SU-DHL-6 (cell line): ENCODE data around the gene INTS15.

ENCODE experiments used
- H2AFZ ChIP-seq: fragments of 200-600 bp; sonication (generic); 2 replicates; pipeline ENCODE4 v1.6.1; 2014; ENCODE audit warnings: low read depth, mild to moderate bottlenecking, moderate library complexity, mixed read lengths, antibody characterized with exemption, low read length; ENCODE audit not compliant: severe bottlenecking
- H3F3A ChIP-seq: fragments of 200-600 bp; shearing (Covaris generic); 2 replicates; pipeline ENCODE4 v1.6.0; 2016; ENCODE audit warnings: antibody characterized with exemption, mild to moderate bottlenecking; ENCODE audit not compliant: insufficient read depth
- H3K27ac ChIP-seq: fragments of 200-600 bp; sonication (generic); 2 replicates; pipeline ENCODE4 v1.5.1; 2016; ENCODE audit warnings: low read depth, mild to moderate bottlenecking, low read length, moderate library complexity, mixed read lengths
- H3K27me3 ChIP-seq: fragments of 200-600 bp; sonication (generic), shearing (Covaris generic); 2 replicates; pipeline ENCODE4 v1.6.0; 2014; ENCODE audit warnings: mild to moderate bottlenecking, low read length
- H3K36me3 ChIP-seq: fragments of 200-600 bp; sonication (generic); 2 replicates; pipeline ENCODE4 v1.6.1; 2014; ENCODE audit warnings: mild to moderate bottlenecking, low read length, mixed read lengths
- H3K4me2 ChIP-seq: fragments of 300-600, 200-600 bp; shearing (Covaris generic), sonication (generic); 2 replicates; pipeline ENCODE4 v1.6.0; 2014; ENCODE audit warnings: low read length, low read depth, mild to moderate bottlenecking; ENCODE audit not compliant: poor library complexity, severe bottlenecking
- H3K4me3 ChIP-seq: fragments of 200-600 bp; sonication (generic); 2 replicates; pipeline ENCODE4 v1.5.1; 2014; ENCODE audit warnings: antibody characterized with exemption, low read length, mild to moderate bottlenecking, mixed read lengths; ENCODE audit not compliant: insufficient read depth, poor library complexity, severe bottlenecking
- H3K79me2 ChIP-seq: fragments of 200-600 bp; sonication (generic); 2 replicates; pipeline ENCODE4 v1.6.1; 2014; ENCODE audit warnings: mild to moderate bottlenecking, low read length, moderate library complexity; ENCODE audit not compliant: insufficient read depth
- H3K9ac ChIP-seq: fragments of 200-600 bp; sonication (generic); 2 replicates; pipeline ENCODE4 v1.7.0; 2014; ENCODE audit warnings: mild to moderate bottlenecking, low read length
- H3K9me2 ChIP-seq: fragments of 200-600 bp; sonication (generic); replicated peaks from 2 replicates; pipeline ENCODE4 v1.6.1; 2014; ENCODE audit warnings: low read length; ENCODE audit not compliant: insufficient read depth
- H3K9me3 ChIP-seq: fragments of 200-600 bp; sonication (generic); 2 replicates; pipeline ENCODE4 v1.6.1; 2014; ENCODE audit warnings: low read length, mixed read lengths; ENCODE audit not compliant: insufficient read depth
- H4K20me1 ChIP-seq: fragments of 200-600 bp; sonication (generic); 2 replicates; pipeline ENCODE4 v1.6.1; 2014; ENCODE audit warnings: low read depth, mild to moderate bottlenecking, antibody characterized with exemption, low read length, moderate library complexity, mixed read lengths
- EZH2phosphoT487 ChIP-seq: fragments of 200-600 bp; sonication (generic), shearing (Covaris generic); conservative IDR thresholded peaks from 2 replicates; pipeline ENCODE4 v1.6.1; 2018; ENCODE audit warnings: mild to moderate bottlenecking, antibody characterized with exemption, low read length, moderate library complexity, mixed read lengths
- TF ChIP-seq, protein P1 (sequence below): fragments of 200-600 bp; sonication (generic); IDR thresholded peaks from one replicate; pipeline ENCODE4 v1.5.1; 2017; ENCODE audit warnings: antibody characterized with exemption, mild to moderate bottlenecking, low read length, moderate library complexity; ENCODE audit not compliant: insufficient read depth, poor library complexity, severe bottlenecking

Gene INTS15

DNA sequence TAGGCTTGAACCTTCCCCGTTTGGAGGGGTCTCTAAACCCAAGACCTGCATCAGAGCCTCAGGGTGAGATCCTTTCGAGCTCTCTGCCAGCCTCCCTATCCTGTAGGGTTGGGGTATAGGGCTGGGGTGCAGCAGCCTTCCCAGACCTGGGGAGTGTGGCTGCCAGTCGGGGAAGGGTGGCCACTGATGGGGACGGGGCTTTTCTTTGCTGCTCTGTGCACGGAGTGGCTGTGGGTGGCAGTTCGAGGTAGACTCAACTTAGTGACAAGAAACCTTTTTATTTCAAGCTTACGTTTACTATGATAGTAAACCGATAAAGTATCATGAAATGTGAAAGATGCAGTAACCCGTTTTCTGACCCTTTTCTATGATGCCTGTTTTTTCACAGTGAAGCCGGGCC is 60.3 kb downstream of the INTS15 start:
- H3K9me3 ChIP-seq, result no peaks in the 10 kb centered on the region
- no peak overlapping the region for H3K4me2 ChIP-seq
- no peak overlapping the region for H3K4me3 ChIP-seq
- no peak overlapping the region for H3K27ac ChIP-seq
- TF ChIP-seq, protein P1, sequence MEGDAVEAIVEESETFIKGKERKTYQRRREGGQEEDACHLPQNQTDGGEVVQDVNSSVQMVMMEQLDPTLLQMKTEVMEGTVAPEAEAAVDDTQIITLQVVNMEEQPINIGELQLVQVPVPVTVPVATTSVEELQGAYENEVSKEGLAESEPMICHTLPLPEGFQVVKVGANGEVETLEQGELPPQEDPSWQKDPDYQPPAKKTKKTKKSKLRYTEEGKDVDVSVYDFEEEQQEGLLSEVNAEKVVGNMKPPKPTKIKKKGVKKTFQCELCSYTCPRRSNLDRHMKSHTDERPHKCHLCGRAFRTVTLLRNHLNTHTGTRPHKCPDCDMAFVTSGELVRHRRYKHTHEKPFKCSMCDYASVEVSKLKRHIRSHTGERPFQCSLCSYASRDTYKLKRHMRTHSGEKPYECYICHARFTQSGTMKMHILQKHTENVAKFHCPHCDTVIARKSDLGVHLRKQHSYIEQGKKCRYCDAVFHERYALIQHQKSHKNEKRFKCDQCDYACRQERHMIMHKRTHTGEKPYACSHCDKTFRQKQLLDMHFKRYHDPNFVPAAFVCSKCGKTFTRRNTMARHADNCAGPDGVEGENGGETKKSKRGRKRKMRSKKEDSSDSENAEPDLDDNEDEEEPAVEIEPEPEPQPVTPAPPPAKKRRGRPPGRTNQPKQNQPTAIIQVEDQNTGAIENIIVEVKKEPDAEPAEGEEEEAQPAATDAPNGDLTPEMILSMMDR, result no peak
- no peak for TF ChIP-seq EZH2phosphoT487
- no peaks in the 10 kb centered on the region for H3K79me2 ChIP-seq
- H3K9me2 ChIP-seq, result no peaks in the 10 kb centered on the region
- no peaks in the 10 kb centered on the region for H3F3A ChIP-seq
- H2AFZ ChIP-seq, result no peak overlapping the region
- H3K36me3 ChIP-seq, result no peaks in the 10 kb centered on the region; the same call in 1 of the 2 replicates
- no peaks in the 10 kb centered on the region for H4K20me1 ChIP-seq
- H3K9ac ChIP-seq, result no peak overlapping the region
- H3K27me3 ChIP-seq, result no peaks in the 10 kb centered on the region

DNA sequence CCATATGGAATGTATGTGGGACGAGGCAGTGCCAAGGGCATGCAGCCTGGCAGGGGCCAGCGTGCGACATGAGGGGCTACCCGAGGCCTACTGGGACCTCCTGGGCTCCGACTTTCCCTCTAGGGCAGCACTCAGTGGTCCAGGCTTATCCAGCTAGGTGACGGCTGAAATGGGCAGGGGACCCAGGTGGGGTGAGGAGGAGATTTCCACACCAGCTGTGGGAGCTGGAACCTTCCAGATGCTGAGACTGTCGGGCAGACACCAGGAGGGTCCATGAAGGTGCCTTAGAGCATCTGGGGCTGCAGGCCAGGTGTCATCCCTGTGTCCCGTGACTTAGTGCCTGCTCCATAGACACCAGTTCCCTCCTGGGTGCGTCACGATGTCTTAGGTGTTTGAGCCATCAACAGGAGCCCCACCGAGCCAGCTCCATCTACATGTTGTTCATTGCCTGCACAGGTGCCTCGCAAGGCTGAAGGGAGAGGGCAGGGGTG is 60.7 kb downstream of the INTS15 start:
- no peaks in the 10 kb centered on the region for H3F3A ChIP-seq
- no peaks in the 10 kb centered on the region for H3K9me2 ChIP-seq
- no peaks in the 10 kb centered on the region for H4K20me1 ChIP-seq
- no peak for TF ChIP-seq EZH2phosphoT487
- TF ChIP-seq, protein P1, result no peak
- H3K36me3 ChIP-seq, result no peaks in the 10 kb centered on the region; the same call in 1 of the 2 replicates
- H3K9ac ChIP-seq, result no peak overlapping the region
- H3K79me2 ChIP-seq, result no peaks in the 10 kb centered on the region
- H3K27me3 ChIP-seq, result no peaks in the 10 kb centered on the region
- no peak overlapping the region for H3K4me2 ChIP-seq
- no peak overlapping the region for H2AFZ ChIP-seq
- no peak overlapping the region for H3K27ac ChIP-seq
- no peak overlapping the region for H3K4me3 ChIP-seq
- no peaks in the 10 kb centered on the region for H3K9me3 ChIP-seq

DNA sequence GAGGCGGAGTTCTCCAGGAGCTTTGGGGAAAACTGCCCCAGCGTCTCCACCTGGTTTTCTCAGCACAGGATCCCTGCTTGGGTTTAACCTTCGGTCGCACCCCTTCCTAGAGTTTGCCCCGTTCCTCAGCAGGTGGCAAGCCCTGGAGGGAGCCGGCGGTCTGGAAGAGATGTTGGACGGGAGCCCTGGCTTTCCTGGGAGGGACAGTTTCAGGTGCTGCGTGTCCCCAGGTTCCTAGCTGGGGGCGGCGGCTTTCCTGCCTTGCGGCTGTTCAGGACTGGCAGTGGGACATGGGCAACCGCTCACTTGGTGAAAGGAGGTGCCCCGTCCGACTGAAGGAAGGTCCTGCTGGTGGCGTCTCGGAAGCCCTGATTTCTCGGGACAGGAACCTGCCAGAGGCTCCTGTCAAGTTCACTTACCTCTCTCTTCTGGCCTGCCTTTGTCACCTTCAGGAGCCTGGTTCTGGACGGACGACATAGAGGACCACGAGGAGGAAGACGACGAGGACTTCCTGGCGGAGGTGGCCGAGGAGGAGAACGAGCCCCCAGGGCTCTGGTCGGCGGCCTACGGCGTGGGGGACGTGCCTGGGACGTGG is 62.1 kb downstream of the INTS15 start:
- H2AFZ ChIP-seq, result no peak overlapping the region
- H3K36me3 ChIP-seq, result no peaks in the 10 kb centered on the region; the same call in 1 of the 2 replicates
- no peak overlapping the region for H3K4me2 ChIP-seq
- no peak overlapping the region for H3K27ac ChIP-seq
- no peak for TF ChIP-seq EZH2phosphoT487
- TF ChIP-seq, protein P1, result no peak
- H3F3A ChIP-seq, result no peaks in the 10 kb centered on the region
- H3K9ac ChIP-seq, result no peak overlapping the region
- no peaks in the 10 kb centered on the region for H3K27me3 ChIP-seq
- H4K20me1 ChIP-seq, result no peaks in the 10 kb centered on the region
- no peaks in the 10 kb centered on the region for H3K9me2 ChIP-seq
- H3K79me2 ChIP-seq, result no peaks in the 10 kb centered on the region
- no peaks in the 10 kb centered on the region for H3K9me3 ChIP-seq
- no peak overlapping the region for H3K4me3 ChIP-seq
